Measurements from ENCODE around the gene FUOM.

FUOM gene

GRCh38 chr10:133309100-133309719 lies 48.6 kb downstream of the FUOM start:
- peak; percentile 94 to 98 for DNase-seq

DNA sequence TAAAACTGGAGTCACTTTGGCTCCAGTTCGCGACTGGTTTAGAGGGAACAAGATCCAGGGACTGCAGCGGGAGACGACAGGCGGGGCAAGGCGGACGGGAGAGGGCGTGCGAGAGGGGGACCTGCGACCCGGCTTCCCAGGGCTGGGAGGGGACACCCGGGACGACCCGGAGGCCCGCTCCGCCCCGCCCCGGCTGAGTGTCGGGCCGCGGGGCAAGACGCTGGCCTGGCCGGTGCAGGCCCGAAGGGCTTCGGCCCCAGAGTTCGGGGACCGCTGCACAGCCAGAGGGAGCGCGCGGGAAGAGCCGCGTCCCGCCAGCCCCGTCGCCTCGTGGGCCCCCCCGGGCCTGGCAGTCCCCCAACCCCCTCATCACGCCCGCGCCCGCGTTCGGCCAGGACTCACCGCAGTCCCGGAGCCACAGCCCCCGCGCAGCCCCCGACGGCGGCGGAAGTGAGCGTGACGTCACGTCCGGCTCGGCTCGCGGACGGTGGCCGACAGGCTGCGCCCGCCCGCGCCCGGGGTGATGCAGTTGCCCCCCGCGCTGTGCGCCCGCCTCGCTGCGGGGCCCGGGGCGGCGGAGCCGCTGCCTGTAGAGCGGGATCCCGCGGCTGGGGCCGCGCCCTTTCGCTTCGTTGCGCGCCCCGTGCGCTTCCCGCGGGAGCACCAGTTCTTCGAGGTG lies 49.3 kb downstream of the FUOM start, which contains the start of the genes TUBGCP2 and ZNF511:
Gene TUBGCP2, minus strand, starts transcription at position 452 of the 679 bp plus-strand sequence. CDS start 5,931 bp downstream, outside the sequence.
Gene ZNF511, plus strand, starts transcription at position 494 of the 679 bp plus-strand sequence. Its CDS starts 30 bp downstream, at position 524.
- DNase-seq: peak; percentile 84 to 90

- peak; percentile 78 for DNase-seq
Measured at GRCh38 chr10:133307776-133308420, 49.9 kb downstream of the FUOM start.

- no peak for DNase-seq
Measured at GRCh38 chr10:133306941-133307379, 50.9 kb downstream of the FUOM start.

- no peak for DNase-seq
Measured at GRCh38 chr10:133306097-133306476, 51.7 kb downstream of the FUOM start.
